ENCODE results near the gene TBX3. TPM values are rescaled to one million over a fixed set of nuclear protein-coding genes. Genes with fewer than 3 reads are reported as not detected.
A peak's percentile ranks its signal among the peaks of the same experiment; 100 is the strongest.

TBX3 gene
- total RNA-seq, 2 experiments from 2014 or later: not detected

GRCh38 chr12:114669401-114670290, 14.3 kb downstream of the TBX3 start:
- H3K27me3 Mint-ChIP-seq: peaks cover 95% of the 10 kb centered on the region
- DNase-seq: no peak
- peaks cover 8% of the 10 kb centered on the region for H3K4me1 Mint-ChIP-seq
- H3K36me3 Mint-ChIP-seq: no peaks in the 10 kb centered on the region
- H3K9me3 Mint-ChIP-seq: no peaks in the 10 kb centered on the region
- no peak overlapping the region for H3K4me3 Mint-ChIP-seq
- H3K27ac Mint-ChIP-seq: no peak overlapping the region

- Mint-ChIP-seq H3K4me1 (peaks cover 8% of the 10 kb centered on the region), H3K36me3 (no peaks in the 10 kb centered on the region), H3K27me3 (peaks cover 99% of the 10 kb centered on the region), H3K4me3 (no peak overlapping the region), H3K9me3 (no peaks in the 10 kb centered on the region), H3K27ac (no peak overlapping the region)
- no peak for DNase-seq
These were observed 15.1 kb downstream of the TBX3 start for GRCh38 chr12:114668886-114669288.

GRCh38 chr12:114668151-114668885, 15.7 kb downstream of the TBX3 start:
- H3K9me3 Mint-ChIP-seq: no peaks in the 10 kb centered on the region
- DNase-seq: peak; percentile 50
- no peak overlapping the region for H3K4me3 Mint-ChIP-seq
- H3K27ac Mint-ChIP-seq: no peak overlapping the region
- H3K27me3 Mint-ChIP-seq: peaks cover 99% of the 10 kb centered on the region
- no peaks in the 10 kb centered on the region for H3K36me3 Mint-ChIP-seq
- peaks cover 8% of the 10 kb centered on the region for H3K4me1 Mint-ChIP-seq

GRCh38 chr12:114667669-114668150, 16.3 kb downstream of the TBX3 start:
- no peak for DNase-seq
- H3K36me3 Mint-ChIP-seq: no peaks in the 10 kb centered on the region
- H3K27me3 Mint-ChIP-seq: peaks cover 99% of the 10 kb centered on the region
- H3K27ac Mint-ChIP-seq: no peak overlapping the region
- no peak overlapping the region for H3K4me3 Mint-ChIP-seq
- H3K9me3 Mint-ChIP-seq: no peaks in the 10 kb centered on the region
- H3K4me1 Mint-ChIP-seq: peaks cover 9% of the 10 kb centered on the region

GRCh38 chr12:114666746-114667668, 17.0 kb downstream of the TBX3 start:
- peak overlapping the region; percentile 29 for H3K27ac Mint-ChIP-seq
- peaks cover 10% of the 10 kb centered on the region for H3K4me1 Mint-ChIP-seq
- no peak for DNase-seq
- H3K27me3 Mint-ChIP-seq: peaks cover 96% of the 10 kb centered on the region
- no peaks in the 10 kb centered on the region for H3K36me3 Mint-ChIP-seq
- H3K9me3 Mint-ChIP-seq: no peaks in the 10 kb centered on the region
- no peak overlapping the region for H3K4me3 Mint-ChIP-seq

GRCh38 chr12:114665411-114666260, 18.3 kb downstream of the TBX3 start:
- Mint-ChIP-seq H3K27me3 (peaks cover 90% of the 10 kb centered on the region), H3K4me1 (peaks cover 10% of the 10 kb centered on the region), H3K36me3 (no peaks in the 10 kb centered on the region), H3K27ac (no peak overlapping the region), H3K9me3 (no peaks in the 10 kb centered on the region), H3K4me3 (no peak overlapping the region)
- no peak for DNase-seq

GRCh38 chr12:114664651-114665320, 19.2 kb downstream of the TBX3 start:
- no peak overlapping the region for H3K4me3 Mint-ChIP-seq
- peaks cover 82% of the 10 kb centered on the region for H3K27me3 Mint-ChIP-seq
- no peaks in the 10 kb centered on the region for H3K9me3 Mint-ChIP-seq
- DNase-seq: no peak
- H3K27ac Mint-ChIP-seq: no peak overlapping the region
- peaks cover 10% of the 10 kb centered on the region for H3K4me1 Mint-ChIP-seq
- H3K36me3 Mint-ChIP-seq: no peaks in the 10 kb centered on the region

- DNase-seq: peak; percentile 47
- H3K36me3 Mint-ChIP-seq: no peaks in the 10 kb centered on the region
- H3K27me3 Mint-ChIP-seq: peaks cover 72% of the 10 kb centered on the region
- H3K4me3 Mint-ChIP-seq: no peak overlapping the region
- H3K4me1 Mint-ChIP-seq: peaks cover 5% of the 10 kb centered on the region
- H3K27ac Mint-ChIP-seq: no peak overlapping the region
- H3K9me3 Mint-ChIP-seq: no peaks in the 10 kb centered on the region
These were observed 21.3 kb downstream of the TBX3 start for GRCh38 chr12:114662512-114663177.

- H3K4me1 Mint-ChIP-seq: peaks cover 2% of the 10 kb centered on the region
These were observed 22.7 kb downstream of the TBX3 start for GRCh38 chr12:114661245-114661644.

GRCh38 chr12:114659084-114659483, 24.9 kb downstream of the TBX3 start:
- Mint-ChIP-seq H3K4me1 (peaks cover 2% of the 10 kb centered on the region), H3K27ac (no peak overlapping the region)

More at GRCh38 chr12:114661245-114661644, 22.7 kb downstream of the TBX3 start:
- H3K9me3 Mint-ChIP-seq: no peaks in the 10 kb centered on the region
- no peaks in the 10 kb centered on the region for H3K36me3 Mint-ChIP-seq
- no peak for DNase-seq
- no peak overlapping the region for H3K4me3 Mint-ChIP-seq
- H3K27me3 Mint-ChIP-seq: peaks cover 65% of the 10 kb centered on the region
- H3K27ac Mint-ChIP-seq: no peak overlapping the region

GRCh38 chr12:114658002-114658441, 26.0 kb downstream of the TBX3 start:
- H3K27me3 Mint-ChIP-seq: peaks cover 45% of the 10 kb centered on the region
- H3K36me3 Mint-ChIP-seq: no peaks in the 10 kb centered on the region
- H3K9me3 Mint-ChIP-seq: no peaks in the 10 kb centered on the region
- no peak overlapping the region for H3K27ac Mint-ChIP-seq
- peaks cover 2% of the 10 kb centered on the region for H3K4me1 Mint-ChIP-seq
- DNase-seq: no peak
- no peak overlapping the region for H3K4me3 Mint-ChIP-seq

More at GRCh38 chr12:114659084-114659483, 24.9 kb downstream of the TBX3 start:
- H3K27me3 Mint-ChIP-seq: peaks cover 49% of the 10 kb centered on the region
- no peak for DNase-seq
- H3K4me3 Mint-ChIP-seq: no peak overlapping the region
- H3K36me3 Mint-ChIP-seq: no peaks in the 10 kb centered on the region
- no peaks in the 10 kb centered on the region for H3K9me3 Mint-ChIP-seq

- H3K4me3 Mint-ChIP-seq: no peak overlapping the region
- no peaks in the 10 kb centered on the region for H3K36me3 Mint-ChIP-seq
- no peak overlapping the region for H3K27ac Mint-ChIP-seq
- no peaks in the 10 kb centered on the region for H3K4me1 Mint-ChIP-seq
- H3K27me3 Mint-ChIP-seq: peaks cover 41% of the 10 kb centered on the region
- no peaks in the 10 kb centered on the region for H3K9me3 Mint-ChIP-seq
- no peak for DNase-seq
These were observed 26.4 kb downstream of the TBX3 start for GRCh38 chr12:114657597-114657920.

Data from activated naive CD8-positive, alpha-beta T cell treated with anti-CD3 and anti-CD28 coated beads for 36 hours (primary cell).